ENCODE data around the gene ACO1.
"Not testable (repeated sequence)": the region's sequence is repeated elsewhere in the genome, so short reads cannot be mapped to it uniquely, and the experiment has no call there.

Gene ACO1

GRCh38 chr9:32384364-32385151 lies at the start of gene ACO1:
Gene ACO1 (plus strand): TSS chr9:32384643. CDS start chr9:32405507, 20,864 bp downstream.
- peak; percentile 95 for DNase-seq

GRCh38 chr9:32334916-32335895 lies 49.2 kb upstream of the ACO1 start:
- no peak for DNase-seq

GRCh38 chr9:32339424-32339823 lies 45.0 kb upstream of the ACO1 start:
- DNase-seq = no peak

- DNase-seq = no peak
These were observed 44.1 kb upstream of the ACO1 start for GRCh38 chr9:32340361-32340760.

- no peak for DNase-seq
These were observed 39.8 kb upstream of the ACO1 start for GRCh38 chr9:32344551-32345182.

- no peak for DNase-seq
These were observed 39.2 kb upstream of the ACO1 start for GRCh38 chr9:32345243-32345642.

GRCh38 chr9:32347571-32347970 lies 36.9 kb upstream of the ACO1 start:
- no peak for DNase-seq

GRCh38 chr9:32348106-32348695 lies 36.2 kb upstream of the ACO1 start:
- DNase-seq = no peak

GRCh38 chr9:32349013-32349412 lies 35.4 kb upstream of the ACO1 start:
- DNase-seq = no peak

- DNase-seq = no peak
These were observed 33.8 kb upstream of the ACO1 start for GRCh38 chr9:32350682-32351081.

- no peak for DNase-seq
These were observed 32.6 kb upstream of the ACO1 start for GRCh38 chr9:32351845-32352244.

GRCh38 chr9:32353476-32353875 lies 31.0 kb upstream of the ACO1 start:
- DNase-seq = not testable (repeated sequence)

GRCh38 chr9:32359452-32359851 lies 25.0 kb upstream of the ACO1 start:
- no peak for DNase-seq

GRCh38 chr9:32360983-32361673 lies 23.3 kb upstream of the ACO1 start:
- no peak for DNase-seq

- DNase-seq = no peak
These were observed 13.2 kb upstream of the ACO1 start for GRCh38 chr9:32371279-32371678.

GRCh38 chr9:32371679-32372078 lies 12.8 kb upstream of the ACO1 start:
- DNase-seq = no peak

GRCh38 chr9:32376285-32376684 lies 8.2 kb upstream of the ACO1 start:
- DNase-seq = no peak

GRCh38 chr9:32378496-32378895 lies 5.9 kb upstream of the ACO1 start:
- DNase-seq = peak; percentile 67

- DNase-seq = peak; percentile 64
These were observed 5.3 kb upstream of the ACO1 start for GRCh38 chr9:32378993-32379729.

- DNase-seq = no peak
These were observed 3.5 kb upstream of the ACO1 start for GRCh38 chr9:32380944-32381343.

GRCh38 chr9:32382565-32383320 lies 1.7 kb upstream of the ACO1 start:
- no peak for DNase-seq
